RWPE1 (cell line): ENCODE data around the gene THSD4.

ENCODE experiments used
- CTCF ChIA-PET: fragments of 350-600 bp; sonication (Branson Sonifier 250); formaldehyde crosslinking; extraction: SDS; loops from one replicate; lab custom pipeline; 2021; lab: Yijun Ruan, JAX
- POLR2A ChIA-PET: fragments of 400-600 bp; formaldehyde crosslinking; extraction: SDS; loops from one replicate; lab custom pipeline; 2020; ENCODE audit warnings: antibody characterized with exemption; ENCODE audit not compliant: low non-redundant PET; lab: Yijun Ruan, JAX
- DNase-seq: peaks from one replicate; pipeline ENCODE4 v3.0.0; 2012; ENCODE audit warnings: low spot score
- H3K27ac ChIP-seq: fragments of 450-650 bp; 2 replicates; pipeline ENCODE4 v1.5.1; 2017
- TF ChIP-seq, protein P1 (sequence below): fragments of 450-650 bp; conservative IDR thresholded peaks from 2 replicates; pipeline ENCODE4 v1.5.1; 2017; ENCODE audit warnings: low read depth, mild to moderate bottlenecking

THSD4 gene

DNA sequence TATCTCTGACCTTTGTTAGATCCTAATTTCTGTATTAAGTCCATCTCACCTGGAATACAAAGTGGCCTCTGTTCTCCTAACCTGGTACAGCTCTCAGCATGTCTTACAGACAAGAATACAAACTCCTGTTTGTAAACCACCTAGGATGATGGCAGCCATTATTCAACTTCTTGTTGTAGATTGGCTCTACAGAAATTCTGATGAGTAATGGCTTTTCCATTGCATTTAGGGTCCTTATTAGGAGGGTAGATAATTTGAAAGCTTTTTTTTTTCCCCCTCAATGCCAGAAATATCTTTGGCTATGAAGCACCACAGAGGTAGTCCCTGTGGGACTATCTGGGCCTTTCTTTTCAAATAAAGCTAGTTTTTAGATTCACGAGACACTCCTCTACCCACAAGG lies 704.9 kb downstream of the THSD4 start:
- TF ChIP-seq, protein P1, sequence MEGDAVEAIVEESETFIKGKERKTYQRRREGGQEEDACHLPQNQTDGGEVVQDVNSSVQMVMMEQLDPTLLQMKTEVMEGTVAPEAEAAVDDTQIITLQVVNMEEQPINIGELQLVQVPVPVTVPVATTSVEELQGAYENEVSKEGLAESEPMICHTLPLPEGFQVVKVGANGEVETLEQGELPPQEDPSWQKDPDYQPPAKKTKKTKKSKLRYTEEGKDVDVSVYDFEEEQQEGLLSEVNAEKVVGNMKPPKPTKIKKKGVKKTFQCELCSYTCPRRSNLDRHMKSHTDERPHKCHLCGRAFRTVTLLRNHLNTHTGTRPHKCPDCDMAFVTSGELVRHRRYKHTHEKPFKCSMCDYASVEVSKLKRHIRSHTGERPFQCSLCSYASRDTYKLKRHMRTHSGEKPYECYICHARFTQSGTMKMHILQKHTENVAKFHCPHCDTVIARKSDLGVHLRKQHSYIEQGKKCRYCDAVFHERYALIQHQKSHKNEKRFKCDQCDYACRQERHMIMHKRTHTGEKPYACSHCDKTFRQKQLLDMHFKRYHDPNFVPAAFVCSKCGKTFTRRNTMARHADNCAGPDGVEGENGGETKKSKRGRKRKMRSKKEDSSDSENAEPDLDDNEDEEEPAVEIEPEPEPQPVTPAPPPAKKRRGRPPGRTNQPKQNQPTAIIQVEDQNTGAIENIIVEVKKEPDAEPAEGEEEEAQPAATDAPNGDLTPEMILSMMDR, result no peak
- H3K27ac ChIP-seq, result no peak overlapping the region
- CTCF ChIA-PET, result interaction anchor here (1.5 kb wide), 1 partner anchor 17 kb away, joined by 3 read pairs; no protein-coding TSS in a partner anchor

DNA sequence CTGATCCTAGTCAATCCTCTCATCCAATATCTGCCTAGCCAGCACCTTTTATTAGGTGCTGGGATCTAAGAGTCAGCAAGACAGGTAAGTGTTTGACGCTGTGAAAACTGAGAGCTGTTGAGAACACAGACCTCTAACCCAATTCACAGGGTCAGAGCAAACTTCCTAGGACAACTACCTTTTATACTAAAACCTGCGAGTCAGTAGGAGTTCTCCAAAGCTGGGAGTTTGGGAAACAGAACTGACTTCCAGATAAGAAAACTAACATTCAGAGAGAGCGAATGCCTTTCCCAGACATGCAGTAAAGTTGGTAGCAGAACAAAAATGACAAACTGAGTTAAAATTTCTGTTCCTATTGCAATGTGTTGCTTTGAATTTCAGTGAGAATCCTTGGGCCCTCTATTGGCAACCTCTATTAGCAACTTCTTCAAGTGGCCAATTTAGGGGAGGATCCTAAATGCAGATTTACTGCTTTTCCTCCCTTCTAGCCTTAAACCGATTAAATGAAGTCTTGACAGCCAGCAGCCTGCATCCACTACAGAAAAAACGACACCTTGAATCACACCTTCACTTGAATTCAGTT lies 706.4 kb downstream of the THSD4 start:
- no peak for DNase-seq
- ChIA-PET POLR2A (no interaction called here), CTCF (interaction anchor here (0.7 kb wide), 1 partner anchor 186 kb away, joined by 7 read pairs; no protein-coding TSS in a partner anchor)
- TF ChIP-seq, protein P1, result no peak
- no peak overlapping the region for H3K27ac ChIP-seq

More for the DNA sequence above, 704.9 kb downstream of the THSD4 start:
- no peak for DNase-seq
- POLR2A ChIA-PET, result no interaction called here

DNA sequence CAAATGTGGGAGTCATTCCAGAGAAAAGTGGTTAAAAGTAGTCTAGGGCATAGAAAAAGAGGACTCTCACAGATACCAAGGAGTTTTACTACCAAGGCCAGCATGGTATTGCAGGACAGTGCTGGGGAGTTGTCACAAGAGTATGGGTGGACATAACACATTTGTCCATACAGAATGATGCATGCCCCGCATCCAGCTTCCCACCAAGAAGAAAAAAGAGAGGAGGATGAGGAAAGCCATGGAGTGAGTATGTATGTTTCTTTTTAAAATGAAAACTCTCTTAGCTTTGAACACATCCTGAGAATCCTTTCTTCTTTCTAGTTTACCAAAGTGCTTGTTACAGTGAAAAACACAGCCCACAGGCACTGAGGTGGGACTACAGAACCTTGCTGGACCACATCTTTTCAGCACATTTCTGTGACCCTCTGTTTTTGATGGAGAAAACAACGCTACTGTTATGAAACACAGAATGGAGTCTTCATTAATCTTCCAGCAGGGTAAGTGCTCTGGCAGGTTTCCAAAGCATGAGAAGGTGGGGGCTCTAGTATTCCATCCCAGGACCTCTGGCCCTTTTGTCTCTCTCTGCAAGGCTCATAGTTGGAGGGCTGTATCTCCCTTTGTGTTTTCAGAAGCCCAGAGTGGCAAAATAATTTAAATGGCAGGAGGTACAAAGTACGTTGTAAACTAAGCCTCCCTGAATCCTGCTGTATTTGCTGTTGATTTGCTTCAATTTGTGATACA lies 707.8 kb downstream of the THSD4 start:
- TF ChIP-seq, protein P1, result no peak
- no peak for DNase-seq
- no peak overlapping the region for H3K27ac ChIP-seq
- ChIA-PET POLR2A (no interaction called here), CTCF (no interaction called here)

DNA sequence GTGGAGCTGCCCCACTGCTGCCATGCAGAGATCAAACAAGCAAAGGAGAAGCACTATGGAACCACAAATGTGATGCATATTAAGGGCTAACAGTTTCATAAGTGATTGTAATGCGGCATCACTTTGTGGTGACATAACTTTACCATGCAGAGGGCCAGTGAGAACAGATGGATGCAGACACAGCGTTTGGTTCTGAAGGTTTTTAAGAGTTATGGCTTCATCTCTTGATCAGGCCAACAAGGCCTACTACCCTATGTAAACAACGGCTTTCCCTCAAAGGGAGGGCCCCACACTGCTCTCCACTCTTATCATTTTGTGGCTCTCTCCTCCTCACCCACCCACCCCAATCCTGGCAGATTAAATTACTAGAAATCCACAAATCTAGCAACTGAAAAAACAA lies 708.5 kb downstream of the THSD4 start:
- ChIA-PET CTCF (no interaction called here), POLR2A (no interaction called here)
- no peak overlapping the region for H3K27ac ChIP-seq
- no peak for DNase-seq
- TF ChIP-seq, protein P1, result no peak

DNA sequence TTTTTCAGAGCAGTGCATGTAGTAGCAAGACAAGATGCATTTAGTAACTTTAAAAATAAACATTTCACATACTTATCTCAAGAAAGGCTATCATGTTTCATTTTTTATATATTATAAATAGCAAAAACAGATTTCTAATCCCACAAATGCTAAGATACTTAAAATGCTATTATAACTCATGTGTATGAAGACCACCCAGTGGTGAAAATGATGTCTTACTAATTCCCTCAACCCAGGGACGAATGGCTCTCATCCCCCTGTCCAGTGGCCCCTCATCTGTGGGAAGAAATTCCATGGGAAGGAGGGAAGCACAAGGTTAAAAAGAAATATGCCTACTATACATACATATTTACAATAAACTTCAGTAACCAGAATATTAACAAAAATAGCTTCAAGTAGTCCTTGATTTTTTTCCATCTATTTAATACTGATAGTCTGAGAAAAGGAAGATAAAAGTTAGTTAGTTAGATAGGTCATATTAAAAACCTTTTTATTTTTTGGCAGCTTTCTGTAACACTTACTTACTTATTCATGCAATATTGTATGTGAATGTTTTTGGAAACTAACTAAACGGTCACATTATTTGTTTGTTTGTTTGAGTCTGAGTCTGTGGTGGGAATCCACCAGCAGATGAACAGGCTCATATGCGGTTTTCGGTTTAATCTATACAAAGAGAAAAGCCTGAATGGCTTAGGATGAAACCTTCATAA lies 709.9 kb downstream of the THSD4 start:
- ChIA-PET CTCF (no interaction called here), POLR2A (no interaction called here)
- TF ChIP-seq, protein P1, result no peak
- no peak for DNase-seq
- no peak overlapping the region for H3K27ac ChIP-seq

DNA sequence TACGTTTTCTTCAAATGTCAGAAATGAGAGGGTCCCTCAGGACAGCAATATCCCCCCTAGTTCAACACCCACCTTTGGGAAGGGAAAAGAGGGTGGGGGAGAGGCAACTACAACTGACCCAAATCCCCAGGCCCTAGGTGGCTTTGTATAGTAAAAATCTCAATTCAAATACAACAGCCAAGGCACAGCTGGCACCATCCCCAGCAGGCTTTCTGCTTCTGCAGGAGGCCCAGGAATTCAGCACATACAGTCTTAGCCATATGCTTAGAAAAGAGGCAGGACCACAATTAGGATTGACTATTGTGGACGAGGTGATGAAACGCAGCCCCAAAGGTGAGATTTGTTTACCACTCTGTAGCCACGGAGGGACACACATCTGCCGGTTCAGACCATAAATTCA lies 710.9 kb downstream of the THSD4 start:
- no peak for DNase-seq
- TF ChIP-seq, protein P1, result no peak
- ChIA-PET POLR2A (no interaction called here), CTCF (interaction anchor here (0.6 to 0.7 kb wide), 2 partner anchors 152 to 188 kb away, joined by 3 to 4 read pairs; no protein-coding TSS in a partner anchor)
- no peak overlapping the region for H3K27ac ChIP-seq
